ENCODE data around the gene ELAC2. TPM values are rescaled to one million over a fixed set of nuclear protein-coding genes. Genes with fewer than 3 reads are reported as not detected.

The ELAC2 gene
- total and polyA plus RNA-seq, 2 of the 8 experiments (the other 6 are each of a cell fraction or from before 2014, with no cell fraction given) = 91.6 to 127 TPM

DNA sequence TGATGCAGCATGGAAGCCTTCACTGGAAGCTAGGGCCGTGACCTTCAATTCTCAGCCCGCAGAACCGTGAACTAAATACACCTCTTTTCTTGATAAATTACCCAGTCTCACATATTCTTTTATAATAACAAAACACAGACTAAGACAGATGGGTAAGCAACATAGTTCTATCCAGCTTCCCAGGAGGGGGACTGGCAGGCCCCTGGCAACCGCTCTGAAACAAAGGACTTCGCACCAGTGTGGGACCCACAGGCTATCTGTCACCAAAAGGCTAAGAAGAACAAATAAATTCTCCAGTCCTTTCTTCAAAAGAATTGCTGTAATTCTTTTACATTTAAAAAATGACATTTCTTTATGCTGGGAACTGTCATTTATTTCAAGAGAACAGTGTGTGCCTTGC lies 19.0 kb downstream of the ELAC2 start:
- FAIRE-seq (no peak), DNase-seq (ENCODE audit: low read depth in 1 of 2, low spot score in 2 of 2) (no peak)
- H3K14ac ChIP-seq (ENCODE audit: insufficient read length) = no peak overlapping the region
- H3K27ac ChIP-seq (ENCODE audit: low read depth, low read length) = no peak overlapping the region
- H3K36me3 ChIP-seq (ENCODE audit: control insufficient read depth in 2 of 4, insufficient read depth in 4 of 4, low read length in 3 of 4) = peaks cover 64 to 84% (median 81%) of the 10 kb centered on the region in 4 experiments
- H2BK12ac ChIP-seq (ENCODE audit: low read depth, low read length) = no peak overlapping the region
- H3K27me3 ChIP-seq (replicated peaks in 1 of 4; ENCODE audit: control insufficient read depth in 3 of 4, extremely low read depth in 1 of 4, insufficient read depth in 3 of 4, low read length in 3 of 4) = no peaks in the 10 kb centered on the region
- no peak overlapping the region for H4K8ac ChIP-seq (ENCODE audit: extremely low read depth, insufficient read depth, low read length)
- no peaks in the 10 kb centered on the region for H3K23me2 ChIP-seq (ENCODE audit: low read depth, low read length)
- POLR2A ChIA-PET (ENCODE audit: partially characterized antibody) = interaction anchor here (0.6 to 2.7 kb wide), 6 partner anchors 8 to 34 kb away, joined by 3 to 7 read pairs (median 3); partner anchors contain the start of gene ELAC2
- no peak overlapping the region for H3K4ac ChIP-seq (replicated peaks; ENCODE audit: insufficient read length, low read depth, low read length)
- H2BK5ac ChIP-seq (ENCODE audit: low read depth, low read length) = no peak overlapping the region
- no peak overlapping the region for H2AFZ ChIP-seq (ENCODE audit: low read length)
- H2BK120ac ChIP-seq (replicated peaks; ENCODE audit: low read depth, low read length) = no peak overlapping the region
- H3K18ac ChIP-seq (ENCODE audit: extremely low read depth, low read length) = no peak overlapping the region
- H4K5ac ChIP-seq (ENCODE audit: insufficient read length, low read depth, low read length) = no peak overlapping the region
- H2AK5ac ChIP-seq (ENCODE audit: low read depth, low read length) = no peak overlapping the region
- no peak overlapping the region for H2BK20ac ChIP-seq (ENCODE audit: low read length)
- CTCF ChIA-PET (ENCODE audit: partially characterized antibody) = no interaction called here
- H3K23ac ChIP-seq (ENCODE audit: insufficient read length) = no peak overlapping the region
- H3K56ac ChIP-seq (replicated peaks; ENCODE audit: insufficient read length, low read depth, low read length) = no peak overlapping the region
- H4K91ac ChIP-seq (replicated peaks; ENCODE audit: insufficient read length, low read length) = no peak overlapping the region
- H3K4me3 ChIP-seq (ENCODE audit: extremely low read depth in 1 of 4, insufficient read depth in 2 of 4, low read depth in 3 of 4, low read length in 4 of 4) = no peak overlapping the region
- H3K9ac ChIP-seq (replicated peaks in 1 of 4; ENCODE audit: extremely low read depth in 1 of 4, low read depth in 3 of 4, low read length in 3 of 4) = no peak overlapping the region
- H3K4me1 ChIP-seq (replicated peaks in 1 of 4; ENCODE audit: control insufficient read depth in 3 of 4, insufficient read depth in 4 of 4, low read length in 3 of 4) = no peaks in the 10 kb centered on the region
- WGBS, 2 experiments (ENCODE audit: extremely low coverage in 1 of 2, insufficient coverage in 1 of 2, insufficient read length in 1 of 2, insufficient replicate concordance in 2 of 2, low coverage in 1 of 2, low lambda C conversion rate in 2 of 2, missing lambda C conversion rate in 1 of 2) = 96% methylated on average over 5 of the region's 5 CpGs; no CpG with 5 or more reads in 1 of the 2 experiments
- no peaks in the 10 kb centered on the region for H3K79me1 ChIP-seq (ENCODE audit: low read depth, low read length)
- H3K79me2 ChIP-seq (ENCODE audit: control insufficient read depth in 1 of 2, insufficient read depth in 2 of 2, low read length in 2 of 2) = no peaks in the 10 kb centered on the region
- H4K20me1 ChIP-seq (replicated peaks in 1 of 2; ENCODE audit: control insufficient read depth in 1 of 2, insufficient read depth in 2 of 2, low read length in 2 of 2) = peaks cover 2 to 15% of the 10 kb centered on the region in 2 experiments
- no peak overlapping the region for H3K4me2 ChIP-seq (ENCODE audit: insufficient read depth in 1 of 2, low read depth in 2 of 2, low read length in 2 of 2)
- no peak overlapping the region for H2BK15ac ChIP-seq (ENCODE audit: low read length)
- no peaks in the 10 kb centered on the region for H3K9me3 ChIP-seq (ENCODE audit: insufficient read depth in 2 of 2, low read depth in 1 of 2, low read length in 1 of 2)
- TF ChIP-seq POU5F1 (IDR thresholded peaks at IDR 0.05; ENCODE audit: low read depth, low read length) (no peak), TAF1 (IDR thresholded peaks at IDR 0.05; ENCODE audit: low read depth, low read length) (no peak), CHD2 (IDR thresholded peaks at IDR 0.05; ENCODE audit: low read length) (no peak), PHF8 (conservative IDR thresholded peaks at IDR 0.05; ENCODE audit: low read depth, low read length) (no peak), HDAC2 (IDR thresholded peaks at IDR 0.05; ENCODE audit: borderline replicate concordance in 1 of 2, low read depth in 2 of 2, low read length in 2 of 2) (no peak), EZH2 (IDR thresholded peaks at IDR 0.05; ENCODE audit: low read depth, low read length, severe bottlenecking) (no peak), JUND (IDR thresholded peaks at IDR 0.05; ENCODE audit: low read length) (no peak), BRCA1 (IDR thresholded peaks at IDR 0.05; ENCODE audit: low read depth, low read length) (no peak), POLR2A (IDR thresholded peaks at IDR 0.05; ENCODE audit: control extremely low read depth in 1 of 2, low read depth in 2 of 2, low read length in 2 of 2) (no peak), CTCF (IDR thresholded peaks at IDR 0.05; ENCODE audit: control extremely low read depth in 1 of 3, insufficient read depth in 1 of 3, low read depth in 1 of 3, low read length in 3 of 3) (no peak), SAP30 (IDR thresholded peaks at IDR 0.05; ENCODE audit: insufficient read depth, insufficient replicate concordance, low read length) (no peak), MAFK (IDR thresholded peaks at IDR 0.05; ENCODE audit: low read depth, low read length) (no peak)

Data from H1 (cell line).